Psoas muscle (tissue), 8 donors: ENCODE measurements around the gene ADAMTS3. TPM values are rescaled to one million over a fixed set of nuclear protein-coding genes. Genes with fewer than 3 reads are reported as not detected.

Experiments used
- ATAC-seq, 4 donors: fragments of 200-7000 bp; cut with Tn5 transposase; one replicate each; pipeline ENCODE4 v1.9.1; 2020; ENCODE audit warnings: moderate library complexity in 3 of 4, mild to moderate bottlenecking in 2 of 4
- DNase-seq, 2 donors: peaks; one replicate each; pipeline ENCODE4 v3.0.0-alpha.2; 2020
- H3K27ac ChIP-seq: fragments of 200-600 bp; one replicate; pipeline ENCODE4 v1.8.0; 2022
- H3K27me3 ChIP-seq, 3 donors: fragments of 200-600 bp in 1 of 3; one replicate each; pipeline versions ENCODE4 v1.6.1 to v1.8.0; 2013 to 2022; ENCODE audit warnings: low read length in 2 of 3, mild to moderate bottlenecking in 2 of 3, moderate library complexity in 1 of 3; ENCODE audit not compliant: insufficient read depth in 3 of 3
- H3K36me3 ChIP-seq, 2 donors: fragments of 200-600 bp in 1 of 2; one replicate each; pipeline versions ENCODE4 v1.6.1 to v1.8.0; 2013 to 2022; ENCODE audit warnings: low read depth in 1 of 2, mild to moderate bottlenecking in 1 of 2, moderate library complexity in 1 of 2; ENCODE audit not compliant: insufficient read depth in 1 of 2
- H3K4me1 ChIP-seq: fragments of 200-600 bp; one replicate; pipeline ENCODE4 v1.8.0; 2022
- H3K4me3 ChIP-seq: fragments of 200-600 bp; one replicate; pipeline ENCODE4 v1.8.0; 2022; ENCODE audit warnings: mild to moderate bottlenecking
- H3K9me3 ChIP-seq: fragments of 200-600 bp; one replicate; pipeline ENCODE4 v1.8.0; 2022
- CTCF ChIP-seq: fragments of 200-600 bp; IDR thresholded peaks from one replicate; pipeline ENCODE4 v1.8.0; 2022; ENCODE audit warnings: antibody characterized with exemption
- WGBS, 3 donors: extraction: QIAGEN DNeasy Blood & Tissue Kit; methylation state at CpG; one replicate each; pipeline versions ENCODE4 v1.1.6 to v1.1.7; 2013; 5-methylcytosine and 5-hydroxymethylcytosine counted together
- intact Hi-C, 2 donors: fragments of 100-400 bp; cut with DNase I; formaldehyde crosslinking; loops; one replicate each; pipeline versions ENCODE4 v1.11.0 to v1.14.2; 2022
- polyA plus RNA-seq, 3 donors: library from polyadenylated mRNA; stranded (reverse); fragments of 200-250 nt; gene quantifications; one replicate each; pipeline ENCODE4 v1.2.3, GENCODE V29; 2013
- total RNA-seq, 4 donors: library from RNA; stranded (reverse); fragmentation: NEBNext Ultra II Directional in 2 of 4; extraction: Animal tissue kit (Norgen Biotek cat#: 25700) in 2 of 4; gene quantifications; one replicate each; pipeline versions ENCODE4 v1.2.1 to v1.2.4, GENCODE V29; 2021 to 2023
- donor health status: healthy with polysubstance abuse.
- donor health status: DM: no; HTN: no; CAD: no; lungs with moderate emphysema.
- donor health status: Bipolar disorder and iron deficiency.
- donor health status: healthy.
- donor health status: DM: yes; HTN: yes; CAD: no.
- donor health status: DM: no; HTN: no; CAD: no.
- donor health status: DM: no; HTN: no; CAD: no.
- donor health status: DM: yes; HTN: yes; CAD: no.

The ADAMTS3 gene
- total and polyA plus RNA-seq, 7 donors = 0.01 to 0.89 (median 0.13) TPM

DNA sequence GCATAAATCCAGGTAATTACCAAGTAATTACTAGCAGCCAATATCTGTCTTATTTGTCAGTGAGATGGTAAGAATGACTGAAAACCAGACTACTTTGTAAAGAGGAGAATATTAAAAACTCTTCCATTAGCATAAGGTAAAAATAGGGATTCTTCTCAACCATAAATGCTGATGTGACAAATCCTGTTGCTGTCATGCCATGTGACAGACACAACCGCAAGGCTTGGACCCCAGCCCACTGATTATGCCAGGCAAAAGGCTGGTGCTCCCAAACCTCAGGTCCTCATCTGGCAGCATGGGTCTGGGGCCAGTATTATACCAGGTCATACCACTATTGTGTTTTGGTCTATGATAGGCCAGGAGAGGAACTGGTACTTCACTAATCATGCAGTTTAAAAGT lies 181.1 kb downstream of the ADAMTS3 start:
- H3K4me1 ChIP-seq = no peaks in the 10 kb centered on the region
- ATAC-seq (no peak), DNase-seq (no peak)
- intact Hi-C loops = no loop called here
- H3K36me3 ChIP-seq = no peaks in the 10 kb centered on the region
- no peaks in the 10 kb centered on the region for H3K27me3 ChIP-seq
- no peak overlapping the region for H3K27ac ChIP-seq
- TF ChIP-seq CTCF = no peak
- no peaks in the 10 kb centered on the region for H3K9me3 ChIP-seq
- no peak overlapping the region for H3K4me3 ChIP-seq
- WGBS, 3 donors = 49 to 67% (median 61%) methylated on average over 1 of the region's 1 CpG

DNA sequence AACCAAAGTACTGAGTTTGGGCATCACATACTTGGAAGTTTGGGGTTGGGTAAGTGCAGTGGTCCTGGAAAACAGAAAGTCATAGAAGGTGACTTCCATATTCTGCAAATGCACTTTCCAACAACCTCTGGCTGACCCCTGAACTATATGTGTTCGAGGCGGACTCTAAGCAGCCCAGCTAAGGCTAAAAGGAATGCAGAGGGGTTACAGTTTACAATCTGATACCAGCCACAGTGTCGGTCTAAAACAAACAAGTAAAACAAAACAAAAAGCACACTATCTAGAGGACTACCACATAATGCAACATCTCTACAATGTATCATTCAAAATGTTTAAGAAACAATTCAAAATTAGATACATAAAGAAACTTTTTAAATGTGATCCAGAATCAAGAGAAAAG lies 185.6 kb downstream of the ADAMTS3 start:
- 26 to 40% (median 30%) methylated on average over 3 of the region's 3 CpGs for WGBS, 3 donors
- no peak for DNase-seq
- no peak for TF ChIP-seq CTCF

GRCh38 chr4:72378901-72379300 lies 190.1 kb downstream of the ADAMTS3 start:
- Histone ChIP-seq H3K27ac (no peak overlapping the region), H3K4me3 (no peak overlapping the region), H3K9me3 (no peaks in the 10 kb centered on the region), H3K4me1 (peaks cover 5% of the 10 kb centered on the region), H3K27me3 (no peaks in the 10 kb centered on the region), H3K36me3 (no peaks in the 10 kb centered on the region)
- WGBS, 3 donors = 74 to 76% (median 75%) methylated on average over 2 of the region's 2 CpGs
- ATAC-seq (no peak), DNase-seq (no peak)
- intact Hi-C loops = no loop called here
- no peak for TF ChIP-seq CTCF

More for the DNA sequence above, 185.6 kb downstream of the ADAMTS3 start:
- Histone ChIP-seq H3K36me3 (no peaks in the 10 kb centered on the region), H3K27ac (no peak overlapping the region), H3K9me3 (no peaks in the 10 kb centered on the region), H3K4me3 (no peak overlapping the region), H3K27me3 (no peaks in the 10 kb centered on the region), H3K4me1 (no peaks in the 10 kb centered on the region)
- no peak for ATAC-seq
- intact Hi-C loops = no loop called here

DNA sequence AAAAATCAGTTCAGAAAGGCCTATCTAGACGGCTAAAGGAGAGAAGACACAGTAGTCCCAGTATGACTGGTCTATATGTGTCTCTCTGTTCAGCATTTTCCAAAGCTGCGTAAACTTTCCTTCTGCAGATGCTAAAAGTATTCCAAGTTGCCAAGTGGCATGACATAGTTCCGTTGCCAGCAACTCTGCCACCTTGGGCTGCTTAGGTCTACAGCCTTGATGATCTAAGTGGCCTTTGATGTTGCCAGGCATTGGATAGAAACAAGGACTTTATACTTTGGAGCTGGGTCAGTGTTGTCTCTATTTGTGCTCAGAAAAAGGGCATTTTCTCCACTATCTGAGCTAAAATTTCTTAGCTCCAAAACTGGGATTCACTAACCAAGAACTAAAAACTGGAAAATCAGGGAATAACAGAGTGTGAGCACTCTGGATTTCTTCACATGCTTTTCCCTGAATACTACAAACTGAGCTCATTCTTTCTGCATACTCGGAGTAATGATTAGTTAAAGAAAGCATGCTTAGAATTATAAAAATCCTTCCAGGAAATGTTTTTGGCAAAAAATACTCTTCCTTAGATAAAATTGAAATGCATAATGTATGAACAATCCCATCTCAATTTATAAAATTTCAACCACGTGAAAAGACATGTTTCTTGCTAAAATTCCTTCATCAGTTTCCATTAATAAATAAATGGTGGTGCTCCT lies 191.4 kb downstream of the ADAMTS3 start:
- no peak overlapping the region for H3K27ac ChIP-seq
- peaks cover 5% of the 10 kb centered on the region for H3K4me1 ChIP-seq
- no peak for TF ChIP-seq CTCF
- DNase-seq (no peak), ATAC-seq (no peak)
- no peaks in the 10 kb centered on the region for H3K36me3 ChIP-seq
- no peaks in the 10 kb centered on the region for H3K9me3 ChIP-seq
- no peaks in the 10 kb centered on the region for H3K27me3 ChIP-seq
- 71 to 73% (median 73%) methylated on average over 5 of the region's 5 CpGs for WGBS, 3 donors
- H3K4me3 ChIP-seq = no peak overlapping the region
- intact Hi-C loops = no loop called here

- no peak for DNase-seq
- Histone ChIP-seq H3K4me1 (peaks cover 5% of the 10 kb centered on the region), H3K9me3 (no peaks in the 10 kb centered on the region), H3K27ac (no peak overlapping the region), H3K36me3 (no peaks in the 10 kb centered on the region), H3K4me3 (no peak overlapping the region), H3K27me3 (no peaks in the 10 kb centered on the region)
- intact Hi-C loops = no loop called here
- ATAC-seq = no peak
- TF ChIP-seq CTCF = no peak
Observed at GRCh38 chr4:72376901-72377300, 192.1 kb downstream of the ADAMTS3 start.
